GM15510 (cell line): ENCODE measurements around the gene KLHL25.

Experiments used
- POLR2A ChIP-seq: IDR thresholded peaks from 3 replicates; pipeline ENCODE4 v1.6.1; 2011; ENCODE audit warnings: borderline replicate concordance; ENCODE audit not compliant: insufficient read length; ENCODE audit errors: extremely low read depth

The KLHL25 gene

DNA sequence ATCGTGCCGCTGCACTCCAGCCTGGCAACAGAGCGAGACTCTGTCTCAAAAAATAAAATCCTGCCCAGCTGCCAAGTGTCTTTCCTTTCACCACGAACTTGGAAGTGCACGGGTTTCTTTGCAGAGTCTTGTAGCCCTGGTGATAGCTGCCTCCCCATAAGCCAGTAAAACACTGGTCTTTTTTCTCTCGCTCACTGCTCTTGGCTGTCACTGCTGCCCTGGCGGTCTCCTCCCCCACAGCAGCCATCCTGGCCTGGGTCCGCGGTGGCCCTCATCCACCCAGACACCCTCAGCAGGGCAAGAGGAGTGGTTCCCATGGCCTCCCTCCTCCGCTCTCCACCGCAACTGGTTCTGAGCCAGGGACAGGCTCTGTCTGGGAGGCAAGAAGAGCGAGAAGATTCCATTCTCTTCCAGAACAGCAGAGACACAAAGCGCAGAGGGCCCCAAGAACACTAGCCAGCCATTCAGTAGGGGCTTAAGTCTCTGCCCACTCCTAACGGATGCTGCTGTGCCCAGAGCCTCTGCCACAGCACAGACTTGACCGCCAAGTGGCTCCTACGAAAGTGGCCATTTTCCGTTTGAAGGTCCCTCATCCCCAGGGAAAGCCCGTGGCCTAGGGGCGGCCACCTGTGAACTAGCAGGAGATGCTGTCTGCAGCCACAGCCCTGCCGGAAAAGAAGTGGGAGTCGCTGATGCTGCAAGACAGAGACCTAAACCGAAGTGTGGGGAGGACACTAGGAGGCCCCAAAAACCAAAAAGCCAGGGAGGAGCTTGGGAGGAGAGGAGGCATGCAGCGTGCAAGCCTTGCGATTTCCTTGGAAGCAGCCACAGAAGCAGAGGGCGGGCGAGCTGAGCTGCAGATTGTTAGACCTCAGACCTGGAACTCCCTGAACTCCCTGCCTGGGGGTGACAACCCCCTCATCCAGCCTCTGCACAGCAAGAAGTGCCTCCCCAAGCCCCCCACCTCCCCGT is 44.1 kb downstream of the KLHL25 start:
- TF ChIP-seq POLR2A = no peak

DNA sequence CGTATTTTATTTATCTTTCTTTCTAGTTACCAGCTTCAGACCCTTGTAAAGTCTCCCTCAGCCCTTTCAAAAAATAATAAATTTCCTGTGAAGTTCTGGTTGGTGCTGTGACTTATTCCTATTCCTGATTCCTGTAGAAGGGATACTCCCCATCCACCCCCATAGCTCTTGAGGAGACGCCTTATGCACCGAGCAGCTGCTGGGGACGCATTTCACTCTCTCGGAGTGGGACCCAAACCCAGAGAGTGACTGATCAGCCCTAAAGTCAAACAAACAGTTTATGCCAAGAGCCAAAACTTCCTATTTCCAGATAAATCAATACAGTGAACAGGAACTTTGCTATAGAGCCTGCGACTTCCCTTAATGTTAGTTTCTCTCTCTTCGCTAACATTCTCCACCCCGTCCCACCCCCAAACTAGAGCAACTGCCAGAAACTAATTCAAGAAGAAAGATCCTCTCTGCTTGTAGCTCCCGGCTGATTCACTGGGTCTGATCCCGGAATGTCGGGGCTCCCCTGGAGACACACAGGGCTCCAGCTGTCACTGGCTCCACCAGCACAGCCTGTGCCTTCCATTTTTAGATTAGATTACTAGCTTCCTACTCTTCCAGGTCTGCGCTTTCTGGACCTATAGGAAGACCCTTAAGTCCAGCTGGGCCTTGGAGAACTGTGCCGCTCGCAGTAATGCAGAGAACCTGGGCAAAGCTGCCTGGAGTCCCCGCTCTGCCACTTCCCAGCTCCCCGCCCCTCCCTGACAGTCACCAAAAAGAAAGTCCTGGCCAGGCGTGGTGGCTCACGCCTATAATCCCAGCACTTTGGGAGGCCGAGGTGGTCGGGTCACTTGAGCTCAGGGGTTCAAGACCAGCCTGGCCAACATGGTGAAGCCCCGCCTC is 45.2 kb downstream of the KLHL25 start:
- no peak for TF ChIP-seq POLR2A

DNA sequence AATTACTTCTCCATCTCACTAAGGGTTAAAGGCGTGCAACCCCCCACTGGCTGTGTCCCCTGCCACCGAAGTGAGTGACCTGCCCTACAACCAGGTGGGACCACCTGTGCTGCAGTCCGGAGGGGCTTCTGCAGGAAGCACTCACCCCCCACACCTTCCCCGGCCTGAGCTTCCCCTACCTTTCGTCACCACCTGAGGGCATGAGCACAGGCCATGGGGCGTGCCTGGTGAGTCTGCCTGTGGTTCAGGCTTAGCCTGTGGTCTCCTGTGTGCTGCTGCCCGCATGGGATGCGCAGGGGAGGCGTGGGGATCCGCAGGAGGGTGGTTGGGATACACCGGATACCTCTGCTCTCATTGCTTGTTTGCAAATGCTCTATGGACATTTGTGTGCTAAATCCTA is 46.0 kb downstream of the KLHL25 start:
- no peak for TF ChIP-seq POLR2A

DNA sequence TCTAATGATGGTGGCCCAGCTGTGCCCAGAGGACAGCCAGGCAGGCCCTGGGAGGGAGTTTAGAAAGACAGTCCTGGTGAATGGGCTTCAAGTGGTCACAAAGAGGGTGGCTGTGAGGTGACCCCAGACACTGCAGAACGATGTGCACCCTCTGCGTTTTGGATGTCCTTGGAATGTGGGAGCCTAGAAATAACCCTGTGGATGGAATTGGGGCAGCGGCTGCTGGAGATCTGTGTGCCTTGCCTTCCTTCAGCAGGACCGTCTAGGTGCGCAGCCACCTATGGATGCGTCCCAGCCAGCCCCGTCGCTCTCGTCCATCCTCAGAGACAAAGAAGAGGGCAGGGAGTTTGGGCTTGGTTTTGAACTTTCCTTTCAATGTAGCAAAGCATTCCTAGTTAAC is 46.5 kb downstream of the KLHL25 start:
- no peak for TF ChIP-seq POLR2A

DNA sequence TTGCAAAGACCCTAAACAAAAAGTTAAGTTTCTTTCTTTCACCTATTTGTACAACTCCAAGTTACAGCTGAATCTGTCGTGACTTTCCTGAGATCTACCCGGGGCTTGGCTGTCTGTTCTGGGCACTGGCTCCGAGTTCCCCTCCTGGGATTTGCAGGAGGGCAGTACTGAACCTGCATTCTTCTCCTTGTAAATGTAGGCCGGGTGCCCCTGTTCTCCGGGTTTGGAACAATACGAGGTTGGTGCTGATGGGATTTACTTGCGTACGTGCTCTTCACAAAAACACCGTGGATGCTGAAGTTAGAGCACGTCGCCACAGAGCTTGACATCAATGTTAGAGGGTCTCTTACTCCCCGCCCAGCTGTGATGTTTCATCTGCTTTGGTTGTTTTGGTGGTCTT is 48.1 kb downstream of the KLHL25 start:
- no peak for TF ChIP-seq POLR2A

DNA sequence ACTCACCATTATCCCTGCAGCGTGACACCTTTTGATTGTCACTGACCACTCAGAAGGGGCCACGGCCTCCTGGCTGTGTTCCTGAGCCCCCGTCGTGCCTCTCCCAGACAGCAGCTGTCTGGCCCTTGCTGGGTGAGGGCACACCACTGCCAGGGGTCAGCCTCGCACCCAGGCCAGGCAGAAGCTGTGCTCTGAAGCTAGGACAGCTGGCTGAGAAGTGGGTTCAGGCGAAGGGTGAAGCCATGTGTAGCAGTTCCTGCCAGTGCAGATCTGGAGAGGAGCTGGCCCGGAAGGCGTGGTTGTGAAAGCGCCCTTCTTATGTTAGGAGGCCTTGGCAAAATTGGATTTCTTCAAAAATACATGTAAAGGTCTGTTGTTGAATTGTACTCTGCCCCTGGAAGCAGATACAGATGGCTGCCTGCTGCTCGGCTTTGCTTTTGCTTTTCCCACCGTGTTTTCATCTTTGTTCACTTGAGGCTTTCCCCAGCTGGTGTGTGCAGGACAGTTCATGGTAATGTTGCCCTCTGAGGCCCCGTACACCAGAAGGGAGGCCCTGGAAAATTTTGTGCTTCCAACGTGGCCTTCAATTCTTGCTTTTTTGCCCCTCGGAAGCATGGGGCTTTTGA is 49.1 kb downstream of the KLHL25 start:
- no peak for TF ChIP-seq POLR2A

DNA sequence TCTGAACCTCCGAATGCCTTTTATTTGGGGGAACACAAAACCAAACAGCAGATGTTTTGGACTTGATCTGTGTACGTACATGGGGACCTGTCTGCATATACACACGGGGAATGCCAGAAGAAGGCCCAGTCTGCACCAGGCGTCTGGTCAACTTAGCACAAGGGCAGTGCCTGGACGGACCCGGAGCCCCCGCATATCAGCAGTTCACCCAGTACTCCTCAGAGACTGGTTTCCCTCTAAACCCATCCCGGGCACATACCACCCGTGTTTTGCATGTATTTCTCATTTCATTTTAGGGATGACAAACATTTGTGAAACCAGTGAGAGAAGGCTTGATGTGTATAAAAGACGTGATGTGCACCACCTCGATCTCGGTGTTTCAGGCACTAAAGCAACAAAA is 49.7 kb downstream of the KLHL25 start:
- no peak for TF ChIP-seq POLR2A

DNA sequence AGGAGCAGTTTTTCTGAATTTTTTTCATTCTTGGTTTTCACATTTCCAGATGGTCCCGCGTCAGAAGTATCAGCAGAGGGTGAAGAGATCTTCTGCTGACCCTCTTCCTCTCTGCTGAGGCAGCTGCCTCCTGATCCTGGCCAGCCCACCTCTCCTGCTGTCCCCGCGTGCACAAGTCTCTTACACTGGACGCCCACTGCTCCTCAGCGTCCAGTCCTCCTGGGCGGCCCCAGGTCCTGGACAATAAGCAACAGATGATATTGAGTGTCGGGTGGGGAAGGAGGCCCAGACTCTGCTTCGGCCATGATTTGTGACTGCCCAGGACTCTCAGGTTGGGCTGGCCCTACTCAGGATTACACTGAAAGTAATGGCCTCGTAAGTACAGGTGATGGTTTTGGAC is 50.1 kb downstream of the KLHL25 start:
- no peak for TF ChIP-seq POLR2A

DNA sequence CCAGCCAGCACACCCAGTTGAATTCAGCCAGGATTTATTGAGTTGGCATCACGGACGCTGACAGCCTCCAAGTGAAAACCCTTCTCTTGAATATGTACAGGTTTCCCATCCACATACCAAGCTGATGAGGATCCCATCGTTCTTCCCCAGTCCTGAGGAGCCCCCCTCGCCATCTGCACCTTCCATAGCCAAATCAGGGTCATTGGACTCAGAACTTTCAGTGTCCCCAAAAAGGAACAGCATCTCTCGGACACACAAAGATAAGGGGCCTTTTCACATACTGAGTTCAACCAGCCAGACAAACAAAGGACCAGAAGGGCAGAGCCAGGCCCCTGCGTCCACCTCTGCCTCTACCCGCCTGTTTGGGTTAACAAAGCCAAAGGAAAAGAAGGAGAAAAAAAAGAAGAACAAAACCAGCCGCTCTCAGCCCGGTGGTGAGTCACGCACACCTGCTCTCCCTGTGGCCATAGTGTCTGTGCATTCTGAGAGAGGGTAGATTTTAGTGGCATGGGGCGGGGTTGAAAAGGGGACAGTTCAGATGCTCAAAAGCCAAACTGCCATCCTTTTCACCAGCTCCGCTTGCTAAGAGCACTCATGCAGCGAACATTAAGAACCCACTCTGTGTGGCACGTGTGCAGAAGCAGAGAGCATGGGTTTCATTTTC is 51.2 kb downstream of the KLHL25 start:
- TF ChIP-seq POLR2A = no peak

DNA sequence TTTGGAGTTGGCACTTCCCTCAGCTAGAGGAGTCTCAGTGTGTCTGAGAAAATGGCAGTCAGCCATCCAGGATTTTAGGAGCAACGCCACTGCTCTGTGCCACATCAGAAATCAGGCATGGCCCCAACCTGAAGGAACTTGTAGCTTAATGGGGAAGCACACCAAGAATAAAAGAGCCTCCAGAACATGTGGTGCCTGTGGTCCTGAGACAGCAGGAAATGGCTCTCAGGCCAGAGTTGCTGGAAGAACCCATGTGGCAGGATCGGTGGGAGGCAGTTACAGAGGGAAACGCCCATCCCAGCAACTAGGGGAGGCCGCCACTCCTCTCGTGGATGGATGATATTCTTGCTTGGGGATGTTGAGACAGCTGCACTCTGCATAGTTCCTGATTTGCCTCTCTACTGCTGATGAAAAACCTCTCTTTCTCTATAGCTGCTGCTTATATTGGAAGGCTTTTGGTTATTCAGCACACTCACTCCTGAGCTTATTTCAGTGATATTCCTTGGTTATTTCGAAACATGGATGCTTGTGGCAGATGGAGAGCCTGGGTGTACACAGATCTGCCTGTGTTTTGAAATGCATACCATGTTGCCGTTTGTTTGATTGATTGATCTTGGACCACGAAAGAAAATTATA is 52.4 kb downstream of the KLHL25 start:
- TF ChIP-seq POLR2A = no peak

DNA sequence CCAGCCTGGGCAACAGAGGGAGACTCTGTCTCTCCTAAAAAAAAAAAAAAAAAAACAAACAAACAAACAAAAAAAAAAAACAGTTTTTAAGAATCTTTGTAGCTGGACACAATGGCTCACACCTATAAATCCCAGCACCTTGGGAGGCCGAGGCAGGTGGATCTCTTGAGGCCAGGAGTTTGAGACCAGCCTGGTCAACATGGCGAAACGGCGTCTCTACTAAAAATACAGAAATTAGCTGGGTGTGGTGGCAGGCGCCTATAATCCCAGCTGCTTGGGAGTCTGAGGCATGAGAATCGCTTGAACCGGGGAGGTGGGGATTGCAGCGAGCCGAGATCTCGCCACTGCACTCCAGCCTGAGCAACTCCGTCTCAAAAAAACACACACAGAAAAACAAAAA is 53.1 kb downstream of the KLHL25 start:
- TF ChIP-seq POLR2A = no peak

DNA sequence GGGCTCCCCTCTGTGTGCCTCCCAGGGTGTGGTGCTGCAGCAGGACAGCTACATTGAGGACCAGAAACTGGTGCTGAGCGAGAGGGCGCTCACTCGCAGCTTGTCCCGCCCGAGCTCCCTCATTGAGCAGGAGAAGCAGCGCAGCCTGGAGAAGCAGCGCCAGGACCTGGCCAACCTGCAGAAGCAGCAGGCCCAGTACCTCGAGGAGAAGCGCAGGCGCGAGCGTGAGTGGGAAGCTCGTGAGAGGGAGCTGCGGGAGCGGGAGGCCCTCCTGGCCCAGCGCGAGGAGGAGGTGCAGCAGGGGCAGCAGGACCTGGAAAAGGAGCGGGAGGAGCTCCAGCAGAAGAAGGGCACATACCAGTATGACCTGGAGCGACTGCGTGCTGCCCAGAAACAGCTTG is 53.7 kb downstream of the KLHL25 start:
- TF ChIP-seq POLR2A = no peak

DNA sequence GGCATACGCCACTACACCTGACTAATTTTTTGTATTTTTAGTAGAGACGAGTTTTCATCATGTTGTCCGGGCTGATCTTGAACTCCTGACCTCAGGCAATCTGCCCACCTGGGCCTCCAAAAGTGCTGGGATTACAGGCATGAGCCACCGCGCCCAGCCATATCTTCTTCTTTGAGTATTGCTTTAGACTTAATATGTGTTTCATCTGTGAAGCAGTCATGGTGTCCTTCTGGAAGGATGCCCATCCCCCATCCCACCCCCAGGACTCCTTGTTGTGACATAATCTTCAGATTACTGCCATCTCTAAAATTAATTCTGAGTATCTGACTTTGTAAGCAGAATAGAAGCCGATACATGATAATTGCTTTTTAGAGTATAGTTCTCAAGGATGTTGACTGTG is 57.7 kb downstream of the KLHL25 start:
- no peak for TF ChIP-seq POLR2A

DNA sequence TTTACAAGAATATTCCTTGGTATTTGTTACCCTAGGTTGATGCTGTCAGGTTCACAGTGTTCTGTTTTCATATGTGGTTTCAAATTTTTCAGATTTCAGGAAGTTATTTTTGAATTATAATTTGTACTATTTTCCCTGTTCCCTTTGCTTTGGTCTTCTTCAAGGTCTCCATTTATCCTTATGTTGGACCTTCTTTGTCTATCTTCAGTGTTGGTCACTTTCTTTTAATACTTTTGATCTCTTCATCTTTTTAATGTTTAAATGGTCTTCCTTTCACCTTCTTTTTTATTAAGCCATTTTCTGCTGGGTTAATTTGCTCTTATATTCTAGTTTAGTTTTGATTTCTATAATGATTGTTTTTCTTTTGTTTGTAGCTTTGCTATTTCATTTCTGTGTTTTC is 61.3 kb downstream of the KLHL25 start:
- no peak for TF ChIP-seq POLR2A

DNA sequence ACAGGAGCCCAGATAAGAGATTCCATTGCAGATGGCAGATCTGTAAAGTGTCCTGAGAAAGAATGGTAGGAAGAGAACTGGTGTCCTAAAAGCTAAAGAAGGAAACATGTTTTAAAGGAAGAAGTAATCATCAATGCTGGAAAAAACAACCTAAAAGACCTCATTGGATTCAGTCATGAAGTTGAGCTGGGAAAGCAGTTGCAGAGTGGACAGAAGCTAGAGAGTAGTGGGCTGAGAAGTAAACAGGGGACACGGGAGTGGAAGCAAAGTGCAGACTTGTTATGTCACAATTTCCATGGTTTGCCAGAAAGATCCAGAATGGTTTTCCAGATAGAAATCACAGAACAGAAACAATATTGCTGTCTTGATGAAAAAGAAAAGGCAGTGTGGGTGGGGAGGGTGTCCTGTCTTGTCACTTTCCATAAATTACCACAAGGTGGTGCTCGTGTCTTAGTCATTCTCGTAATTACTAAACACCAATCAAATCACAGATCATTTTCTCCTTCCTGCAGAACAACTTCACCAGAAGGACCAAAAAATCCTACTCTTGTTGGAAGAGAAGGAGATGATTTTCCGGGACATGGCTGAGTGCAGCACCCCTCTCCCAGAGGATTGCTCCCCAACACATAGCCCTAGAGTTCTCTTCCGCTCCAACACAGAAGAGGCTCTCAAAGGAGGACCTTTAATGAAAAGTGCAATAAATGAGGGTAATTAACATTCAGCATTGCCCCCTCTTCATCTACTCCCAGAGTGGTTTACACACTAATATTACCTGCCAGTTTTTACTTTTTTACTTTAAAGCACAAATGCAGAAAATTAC is 64.5 kb downstream of the KLHL25 start:
- no peak for TF ChIP-seq POLR2A
